Activated CD8-positive, alpha-beta T cell treated with anti-CD3 and anti-CD28 coated beads, Interleukin-2, amount 10 ng/mL, durations not matched to agents 7 days and 5 days (primary cell): ENCODE measurements around the gene DUSP9. TPM values are rescaled to one million over a fixed set of nuclear protein-coding genes. Genes with fewer than 3 reads are reported as not detected.

Experiments
- ATAC-seq: fragments of 150-1000 bp; cut with Tn5 transposase; one replicate; pipeline ENCODE4 v1.10.0; 2021; ENCODE audit warnings: moderate library complexity
- CTCF ChIA-PET: fragments of 350-600 bp; sonication (Branson Sonifier 250); formaldehyde crosslinking; loops from one replicate; lab custom pipeline; 2021; ENCODE audit warnings: antibody characterized with exemption; lab: Charles Lee
- POLR2A ChIA-PET: fragments of 350-600 bp; sonication (Branson Sonifier 250); formaldehyde crosslinking; loops from one replicate; lab custom pipeline; 2021; ENCODE audit warnings: antibody characterized with exemption; lab: Charles Lee
- DNase-seq: peaks from one replicate; pipeline ENCODE4 v3.0.0-alpha.2; 2020
- H3K27ac Mint-ChIP-seq: one replicate; pipeline ENCODE4 v1.8.0; 2021; ENCODE audit warnings: mild to moderate bottlenecking, mixed read lengths
- H3K27me3 Mint-ChIP-seq: one replicate; pipeline ENCODE4 v1.8.0; 2021; ENCODE audit warnings: low read depth, mixed read lengths
- H3K36me3 Mint-ChIP-seq: one replicate; pipeline ENCODE4 v1.8.0; 2021; ENCODE audit warnings: low read depth, mixed read lengths
- H3K4me1 Mint-ChIP-seq: one replicate; pipeline ENCODE4 v1.8.0; 2021; ENCODE audit warnings: low read depth, mixed read lengths
- H3K4me3 Mint-ChIP-seq: one replicate; pipeline ENCODE4 v1.8.0; 2021; ENCODE audit warnings: mild to moderate bottlenecking, mixed read lengths
- H3K9me3 Mint-ChIP-seq: one replicate; pipeline ENCODE4 v1.8.0; 2022; ENCODE audit warnings: mixed read lengths; ENCODE audit not compliant: insufficient read depth
- total RNA-seq, 2 experiments: library from RNA; stranded (reverse); gene quantifications; one replicate each; pipeline ENCODE4 v1.2.3, GENCODE V29; 2021

Gene DUSP9
- total RNA-seq, 2 experiments from 2014 or later = not detected

GRCh38 chrX:153623310-153624029, 23.5 kb upstream of the DUSP9 start:
- no peaks in the 10 kb centered on the region for H3K9me3 Mint-ChIP-seq
- H3K4me1 Mint-ChIP-seq = no peaks in the 10 kb centered on the region
- DNase-seq = no peak
- ChIA-PET POLR2A (no interaction called here), CTCF (interaction anchor here (0.6 kb wide), 1 partner anchor 9 kb away, joined by 3 read pairs; no protein-coding TSS in a partner anchor)
- ATAC-seq = no peak
- H3K27me3 Mint-ChIP-seq = no peaks in the 10 kb centered on the region
- no peak overlapping the region for H3K27ac Mint-ChIP-seq
- no peak overlapping the region for H3K4me3 Mint-ChIP-seq
- no peaks in the 10 kb centered on the region for H3K36me3 Mint-ChIP-seq

- H3K9me3 Mint-ChIP-seq = no peaks in the 10 kb centered on the region
- H3K27me3 Mint-ChIP-seq = no peaks in the 10 kb centered on the region
- H3K4me1 Mint-ChIP-seq = no peaks in the 10 kb centered on the region
- no peak for DNase-seq
- no peak for ATAC-seq
- CTCF ChIA-PET = no interaction called here
- H3K27ac Mint-ChIP-seq = no peak overlapping the region
- H3K4me3 Mint-ChIP-seq = no peak overlapping the region
- POLR2A ChIA-PET = no interaction called here
- no peaks in the 10 kb centered on the region for H3K36me3 Mint-ChIP-seq
Measured at GRCh38 chrX:153624196-153625091, 22.6 kb upstream of the DUSP9 start.

- Mint-ChIP-seq H3K36me3 (no peaks in the 10 kb centered on the region), H3K27ac (no peak overlapping the region), H3K4me1 (no peaks in the 10 kb centered on the region), H3K9me3 (no peaks in the 10 kb centered on the region), H3K4me3 (no peak overlapping the region), H3K27me3 (no peaks in the 10 kb centered on the region)
- DNase-seq = no peak
- CTCF ChIA-PET = no interaction called here
- no peak for ATAC-seq
- POLR2A ChIA-PET = no interaction called here
Measured at GRCh38 chrX:153625271-153626024, 21.6 kb upstream of the DUSP9 start.

GRCh38 chrX:153626025-153626633, 20.9 kb upstream of the DUSP9 start:
- CTCF ChIA-PET = no interaction called here
- ATAC-seq = no peak

GRCh38 chrX:153626863-153627674, 19.9 kb upstream of the DUSP9 start:
- no peaks in the 10 kb centered on the region for H3K9me3 Mint-ChIP-seq
- ChIA-PET CTCF (no interaction called here), POLR2A (no interaction called here)
- no peaks in the 10 kb centered on the region for H3K27me3 Mint-ChIP-seq
- H3K4me3 Mint-ChIP-seq = no peak overlapping the region
- DNase-seq (no peak), ATAC-seq (no peak)
- no peaks in the 10 kb centered on the region for H3K4me1 Mint-ChIP-seq
- H3K36me3 Mint-ChIP-seq = no peaks in the 10 kb centered on the region
- H3K27ac Mint-ChIP-seq = no peak overlapping the region

More at GRCh38 chrX:153626025-153626633, 20.9 kb upstream of the DUSP9 start:
- POLR2A ChIA-PET = no interaction called here
- no peaks in the 10 kb centered on the region for H3K36me3 Mint-ChIP-seq
- no peaks in the 10 kb centered on the region for H3K4me1 Mint-ChIP-seq
- H3K27ac Mint-ChIP-seq = no peak overlapping the region
- no peaks in the 10 kb centered on the region for H3K9me3 Mint-ChIP-seq
- H3K4me3 Mint-ChIP-seq = no peak overlapping the region
- H3K27me3 Mint-ChIP-seq = no peaks in the 10 kb centered on the region
- no peak for DNase-seq

GRCh38 chrX:153627675-153628111, 19.3 kb upstream of the DUSP9 start:
- H3K4me3 Mint-ChIP-seq = no peak overlapping the region
- ATAC-seq = no peak
- H3K4me1 Mint-ChIP-seq = no peaks in the 10 kb centered on the region
- no peaks in the 10 kb centered on the region for H3K36me3 Mint-ChIP-seq
- no peak for DNase-seq
- no peak overlapping the region for H3K27ac Mint-ChIP-seq
- ChIA-PET CTCF (no interaction called here), POLR2A (no interaction called here)
- no peaks in the 10 kb centered on the region for H3K27me3 Mint-ChIP-seq
- no peaks in the 10 kb centered on the region for H3K9me3 Mint-ChIP-seq

- Mint-ChIP-seq H3K4me1 (no peaks in the 10 kb centered on the region), H3K27me3 (no peaks in the 10 kb centered on the region), H3K36me3 (no peaks in the 10 kb centered on the region), H3K9me3 (no peaks in the 10 kb centered on the region), H3K4me3 (no peak overlapping the region), H3K27ac (no peak overlapping the region)
- ATAC-seq = no peak
- POLR2A ChIA-PET = no interaction called here
- CTCF ChIA-PET = no interaction called here
- DNase-seq = no peak
Measured at GRCh38 chrX:153628129-153628528, 18.9 kb upstream of the DUSP9 start.

- DNase-seq (no peak), ATAC-seq (no peak)
- H3K27me3 Mint-ChIP-seq = no peaks in the 10 kb centered on the region
- no peaks in the 10 kb centered on the region for H3K36me3 Mint-ChIP-seq
- no peaks in the 10 kb centered on the region for H3K4me1 Mint-ChIP-seq
- no peaks in the 10 kb centered on the region for H3K9me3 Mint-ChIP-seq
- POLR2A ChIA-PET = no interaction called here
- H3K4me3 Mint-ChIP-seq = no peak overlapping the region
- H3K27ac Mint-ChIP-seq = no peak overlapping the region
- CTCF ChIA-PET = no interaction called here
Measured at GRCh38 chrX:153628665-153629064, 18.3 kb upstream of the DUSP9 start.

GRCh38 chrX:153631346-153631745, 15.7 kb upstream of the DUSP9 start:
- H3K4me1 Mint-ChIP-seq = no peaks in the 10 kb centered on the region
- no peak overlapping the region for H3K27ac Mint-ChIP-seq
- CTCF ChIA-PET = interaction anchor here (1.0 to 1.2 kb wide), 3 partner anchors 21 to 36 kb away, joined by 3 read pairs; no protein-coding TSS in a partner anchor
- H3K9me3 Mint-ChIP-seq = no peaks in the 10 kb centered on the region
- H3K27me3 Mint-ChIP-seq = no peaks in the 10 kb centered on the region
- H3K4me3 Mint-ChIP-seq = no peak overlapping the region
- no peaks in the 10 kb centered on the region for H3K36me3 Mint-ChIP-seq
- ATAC-seq (no peak), DNase-seq (no peak)
- POLR2A ChIA-PET = no interaction called here

GRCh38 chrX:153631907-153632594, 15.0 kb upstream of the DUSP9 start:
- Mint-ChIP-seq H3K27me3 (no peaks in the 10 kb centered on the region), H3K27ac (no peak overlapping the region), H3K4me3 (no peak overlapping the region), H3K9me3 (no peaks in the 10 kb centered on the region), H3K36me3 (no peaks in the 10 kb centered on the region), H3K4me1 (no peaks in the 10 kb centered on the region)
- ChIA-PET CTCF (interaction anchor here (1.0 to 1.2 kb wide), 3 partner anchors 22 to 36 kb away, joined by 3 read pairs; no protein-coding TSS in a partner anchor), POLR2A (interaction anchor here (0.6 kb wide), 1 partner anchor 317 kb away, joined by 3 read pairs; no protein-coding TSS in a partner anchor)
- DNase-seq = no peak
- no peak for ATAC-seq
